BE2C (cell line): ENCODE data around the gene TMC3.

Source experiments
- DNase-seq: peaks from one replicate; pipeline ENCODE4 v3.0.0-alpha.2; 2020
- H3K27me3 ChIP-seq: fragments of 250-450 bp; sonication (Bioruptor Pico); 2 replicates; pipeline ENCODE4 v1.5.1; 2020; ENCODE audit warnings: mild to moderate bottlenecking
- H3K36me3 ChIP-seq: fragments of 250-450 bp; sonication (Bioruptor Pico); 2 replicates; pipeline ENCODE4 v1.5.1; 2020; ENCODE audit warnings: mild to moderate bottlenecking
- H3K4me1 ChIP-seq: fragments of 250-450 bp; sonication (Bioruptor Pico); 2 replicates; pipeline ENCODE4 v1.5.1; 2020
- H3K4me3 ChIP-seq: 2 replicates; pipeline ENCODE4 v1.5.1; 2011; ENCODE audit warnings: low read depth, low read length
- H3K9me3 ChIP-seq: fragments of 250-450 bp; sonication (Bioruptor Pico); 2 replicates; pipeline ENCODE4 v1.5.1; 2020
- CTCF ChIP-seq: IDR thresholded peaks from 2 replicates; pipeline ENCODE4 v1.5.1; 2012; ENCODE audit warnings: mild to moderate bottlenecking, low read depth, low read length

The TMC3 gene

GRCh38 chr15:81373176-81373575, 837 bp downstream of the TMC3 start:
- H3K4me1 ChIP-seq, result no peaks in the 10 kb centered on the region
- H3K9me3 ChIP-seq, result no peaks in the 10 kb centered on the region
- no peak overlapping the region for H3K4me3 ChIP-seq
- peaks cover 19% of the 10 kb centered on the region for H3K27me3 ChIP-seq
- no peak for DNase-seq
- no peak for TF ChIP-seq CTCF
- no peaks in the 10 kb centered on the region for H3K36me3 ChIP-seq

- Histone ChIP-seq H3K9me3 (no peaks in the 10 kb centered on the region), H3K4me3 (no peak overlapping the region), H3K27me3 (peaks cover 15% of the 10 kb centered on the region), H3K36me3 (no peaks in the 10 kb centered on the region), H3K4me1 (no peaks in the 10 kb centered on the region)
- TF ChIP-seq CTCF, result no peak
- DNase-seq, result no peak
Measured at GRCh38 chr15:81372575-81372974, 1.4 kb downstream of the TMC3 start.

- no peaks in the 10 kb centered on the region for H3K4me1 ChIP-seq
- no peak for TF ChIP-seq CTCF
- H3K27me3 ChIP-seq, result peaks cover 15% of the 10 kb centered on the region
- H3K4me3 ChIP-seq, result no peak overlapping the region
- no peak for DNase-seq
- no peaks in the 10 kb centered on the region for H3K36me3 ChIP-seq
- H3K9me3 ChIP-seq, result no peaks in the 10 kb centered on the region
Measured at GRCh38 chr15:81363718-81364500, 10.1 kb downstream of the TMC3 start.

GRCh38 chr15:81363276-81363675, 10.7 kb downstream of the TMC3 start:
- H3K9me3 ChIP-seq, result no peaks in the 10 kb centered on the region
- H3K4me3 ChIP-seq, result no peak overlapping the region
- H3K4me1 ChIP-seq, result no peaks in the 10 kb centered on the region
- no peaks in the 10 kb centered on the region for H3K36me3 ChIP-seq
- H3K27me3 ChIP-seq, result peaks cover 15% of the 10 kb centered on the region
- TF ChIP-seq CTCF, result no peak
- DNase-seq, result no peak

- Histone ChIP-seq H3K4me3 (no peak overlapping the region), H3K9me3 (no peaks in the 10 kb centered on the region), H3K36me3 (no peaks in the 10 kb centered on the region), H3K4me1 (no peaks in the 10 kb centered on the region), H3K27me3 (peaks cover 15% of the 10 kb centered on the region)
- no peak for TF ChIP-seq CTCF
- no peak for DNase-seq
Measured at GRCh38 chr15:81362790-81363189, 11.2 kb downstream of the TMC3 start.

GRCh38 chr15:81361891-81362290, 12.1 kb downstream of the TMC3 start:
- Histone ChIP-seq H3K9me3 (no peaks in the 10 kb centered on the region), H3K4me1 (no peaks in the 10 kb centered on the region), H3K27me3 (peaks cover 15% of the 10 kb centered on the region), H3K4me3 (no peak overlapping the region), H3K36me3 (no peaks in the 10 kb centered on the region)
- DNase-seq, result no peak
- no peak for TF ChIP-seq CTCF
